ENCODE data around the gene ZBTB20. TPM values are rescaled to one million over a fixed set of nuclear protein-coding genes. Genes with fewer than 3 reads are reported as not detected.

The ZBTB20 gene
- total RNA-seq, 1 experiment from 2014 or later: 3.7 TPM

GRCh38 chr3:115146032-115146417, 1.1 kb downstream of the ZBTB20 start:
- TF ChIP-seq EZH2phosphoT487 (IDR thresholded peaks at IDR 0.05; ENCODE audit: borderline replicate concordance, low read length) (no peak), EZH2 (IDR thresholded peaks at IDR 0.05; ENCODE audit: low read length, unreplicated experiment) (no peak), CTCF (conservative IDR thresholded peaks at IDR 0.05; ENCODE audit: low read depth, low read length) (no peak)
- Histone ChIP-seq H2AFZ (ENCODE audit: low read length) (peak overlapping the region; percentile 98), H3K36me3 (ENCODE audit: low read depth, low read length) (no peaks in the 10 kb centered on the region), H3K27ac (ENCODE audit: low read length) (peak overlapping the region; percentile 33), H3K9ac (ENCODE audit: low read length) (peak overlapping the region; percentile 78), H3K4me3 (ENCODE audit: low read length) (peak overlapping the region; percentile 89), H3K27me3 (ENCODE audit: low read length) (no peaks in the 10 kb centered on the region), H3F3A (ENCODE audit: low read length, unreplicated experiment) (no peaks in the 10 kb centered on the region), H4K20me1 (ENCODE audit: low read length) (no peaks in the 10 kb centered on the region), H3K9me3 (ENCODE audit: low read length) (no peaks in the 10 kb centered on the region), H3K4me2 (ENCODE audit: low read length) (peak overlapping the region; percentile 98), H3K9me2 (replicated peaks; ENCODE audit: low read length) (no peaks in the 10 kb centered on the region), H3K4me1 (ENCODE audit: insufficient read depth, low read length) (peaks cover 7% of the 10 kb centered on the region; the same call in 1 of the 2 replicates), H3K79me2 (ENCODE audit: low read length) (no peaks in the 10 kb centered on the region)
- intact Hi-C loops (cut with micrococcal nuclease): loop anchor here (2.0 to 5.0 kb wide), 4 partner anchors 45 to 661 kb away; no protein-coding TSS in a partner anchor
- peak; percentile 3 for ATAC-seq
- DNase-seq: peak; percentile 53
- ChIA-PET POLR2A (ENCODE audit: unreplicated experiment) (interaction anchor here (0.6 to 1.2 kb wide), 2 partner anchors 20 to 104 kb away, joined by 9 to 20 read pairs; no protein-coding TSS in a partner anchor), CTCF (interaction anchor here (0.7 kb wide), 1 partner anchor 638 kb away, joined by 4 read pairs; no protein-coding TSS in a partner anchor)
- BruUV-seq (replicated peaks): no TSS peak

- no peak for TF ChIP-seq EZH2 (IDR thresholded peaks at IDR 0.05; ENCODE audit: low read length, unreplicated experiment)
- no peak for TF ChIP-seq EZH2phosphoT487 (IDR thresholded peaks at IDR 0.05; ENCODE audit: borderline replicate concordance, low read length)
- TF ChIP-seq CTCF (conservative IDR thresholded peaks at IDR 0.05; ENCODE audit: low read depth, low read length): no peak
- no peaks in the 10 kb centered on the region for H3K79me2 ChIP-seq (ENCODE audit: low read length)
- H3K9me3 ChIP-seq (ENCODE audit: low read length): no peaks in the 10 kb centered on the region
- no peak for ATAC-seq
- H3K9me2 ChIP-seq (replicated peaks; ENCODE audit: low read length): no peaks in the 10 kb centered on the region
- intact Hi-C loops (cut with micrococcal nuclease): no loop called here
- H3F3A ChIP-seq (ENCODE audit: low read length, unreplicated experiment): no peaks in the 10 kb centered on the region
- DNase-seq: no peak
- H3K27me3 ChIP-seq (ENCODE audit: low read length): no peaks in the 10 kb centered on the region
- H2AFZ ChIP-seq (ENCODE audit: low read length): no peak overlapping the region
- POLR2A ChIA-PET (ENCODE audit: unreplicated experiment): no interaction called here
- H3K36me3 ChIP-seq (ENCODE audit: low read depth, low read length): no peaks in the 10 kb centered on the region
- H3K27ac ChIP-seq (ENCODE audit: low read length): no peak overlapping the region
- no peak overlapping the region for H3K4me3 ChIP-seq (ENCODE audit: low read length)
- H3K4me2 ChIP-seq (ENCODE audit: low read length): no peak overlapping the region
- H3K9ac ChIP-seq (ENCODE audit: low read length): no peak overlapping the region
- H4K20me1 ChIP-seq (ENCODE audit: low read length): no peaks in the 10 kb centered on the region
- no TSS peak for BruUV-seq (replicated peaks)
- CTCF ChIA-PET: no interaction called here
- no peaks in the 10 kb centered on the region for H3K4me1 ChIP-seq (ENCODE audit: insufficient read depth, low read length)
Observed at GRCh38 chr3:115141033-115141757, 5.9 kb downstream of the ZBTB20 start.

- no peaks in the 10 kb centered on the region for H3K36me3 ChIP-seq (ENCODE audit: low read depth, low read length)
- DNase-seq: no peak
- no peak overlapping the region for H2AFZ ChIP-seq (ENCODE audit: low read length)
- H3K4me2 ChIP-seq (ENCODE audit: low read length): no peak overlapping the region
- no peaks in the 10 kb centered on the region for H3K9me2 ChIP-seq (replicated peaks; ENCODE audit: low read length)
- H3K9ac ChIP-seq (ENCODE audit: low read length): no peak overlapping the region
- POLR2A ChIA-PET (ENCODE audit: unreplicated experiment): no interaction called here
- H3K27me3 ChIP-seq (ENCODE audit: low read length): no peaks in the 10 kb centered on the region
- no peak for ATAC-seq
- BruUV-seq (replicated peaks): no TSS peak
- H3F3A ChIP-seq (ENCODE audit: low read length, unreplicated experiment): no peaks in the 10 kb centered on the region
- CTCF ChIA-PET: no interaction called here
- H3K9me3 ChIP-seq (ENCODE audit: low read length): no peaks in the 10 kb centered on the region
- no peaks in the 10 kb centered on the region for H3K4me1 ChIP-seq (ENCODE audit: insufficient read depth, low read length)
- TF ChIP-seq EZH2 (IDR thresholded peaks at IDR 0.05; ENCODE audit: low read length, unreplicated experiment): no peak
- no peak for TF ChIP-seq CTCF (conservative IDR thresholded peaks at IDR 0.05; ENCODE audit: low read depth, low read length)
- TF ChIP-seq EZH2phosphoT487 (IDR thresholded peaks at IDR 0.05; ENCODE audit: borderline replicate concordance, low read length): no peak
- no peaks in the 10 kb centered on the region for H4K20me1 ChIP-seq (ENCODE audit: low read length)
- no peak overlapping the region for H3K27ac ChIP-seq (ENCODE audit: low read length)
- no peak overlapping the region for H3K4me3 ChIP-seq (ENCODE audit: low read length)
- intact Hi-C loops (cut with micrococcal nuclease): no loop called here
- H3K79me2 ChIP-seq (ENCODE audit: low read length): no peaks in the 10 kb centered on the region
Observed at GRCh38 chr3:115139072-115139471, 8.0 kb downstream of the ZBTB20 start.

Measured in PC-3 (cell line).